A673 (cell line): ENCODE data around the gene EPB41L3.

Source experiments
- CTCF ChIP-seq: fragments of 300-800, 200-600 bp; sonication (generic); conservative IDR thresholded peaks from 2 replicates; pipeline ENCODE4 v1.5.1; 2017; ENCODE audit warnings: low read depth, mild to moderate bottlenecking, antibody characterized with exemption, low read length, moderate library complexity, mixed read lengths
- EZH2 ChIP-seq: fragments of 200-600 bp; sonication (generic); IDR thresholded peaks from 2 replicates; pipeline ENCODE4 v1.6.1; 2017; ENCODE audit warnings: borderline replicate concordance, low read depth, mild to moderate bottlenecking, mixed read lengths, antibody characterized with exemption, low read length; ENCODE audit not compliant: poor library complexity, severe bottlenecking

GRCh38 chr18:5466256-5466655 lies 77.5 kb downstream of the EPB41L3 start:
- TF ChIP-seq CTCF (no peak), EZH2 (no peak)
